Endothelial cell of umbilical vein (primary cell): ENCODE results near the gene GNAT1. TPM values are rescaled to one million over a fixed set of nuclear protein-coding genes. Genes with fewer than 3 reads are reported as not detected.

ENCODE experiments used
- BruUV-seq: library from RNA; stranded (reverse); fragments of 400-500 nt; replicated peaks from 2 replicates; lab custom pipeline; 2021; lab: Mats Ljungman, UMichigan
- CTCF ChIA-PET: fragments of 300-600, 350-600 bp; sonication (Branson Sonifier 250); formaldehyde crosslinking; loops from one replicate; lab custom pipeline; 2021; ENCODE audit warnings: antibody characterized with exemption, inconsistent platforms; lab: Charles Lee
- POLR2A ChIA-PET: fragments of 300-600, 350-600 bp; sonication (Branson Sonifier 250); formaldehyde crosslinking; loops from one replicate; lab custom pipeline; 2021; ENCODE audit warnings: antibody characterized with exemption, inconsistent platforms; lab: Charles Lee
- DNase-seq: peaks from one replicate; pipeline ENCODE4 v3.0.0-alpha.2; 2011; ENCODE audit warnings: low read depth, low spot score
- FAIRE-seq: peaks from 2 replicates; lab custom pipeline; 2011; peaks lifted over from hg19 to GRCh38; lab: Jason Lieb, UNC
- H2AFZ ChIP-seq: 2 replicates; pipeline ENCODE4 v1.6.0; 2012; ENCODE audit warnings: low read depth, low read length, control low read depth, inconsistent platforms
- H3K27ac ChIP-seq: 2 replicates; pipeline ENCODE4 v1.5.1; 2011; ENCODE audit warnings: low read depth, mild to moderate bottlenecking, control low read depth, low read length, moderate library complexity; ENCODE audit not compliant: insufficient read depth
- H3K27me3 ChIP-seq, 2 experiments: 2 replicates each; pipeline versions ENCODE4 v1.6.0 to v1.6.1; 2011; ENCODE audit warnings: low read length in 2 of 2, mixed read lengths in 1 of 2; ENCODE audit not compliant: control insufficient read depth in 2 of 2, insufficient read depth in 2 of 2
- H3K36me3 ChIP-seq, 2 experiments: 2 replicates in 1 of 2; 3 replicates in 1 of 2; pipeline ENCODE4 v1.5.1; 2011; ENCODE audit warnings: low read length in 2 of 2, mild to moderate bottlenecking in 1 of 2, moderate library complexity in 1 of 2; ENCODE audit not compliant: control insufficient read depth in 2 of 2, insufficient read depth in 2 of 2; ENCODE audit errors: extremely low read depth in 1 of 2
- H3K4me1 ChIP-seq: 3 replicates; pipeline ENCODE4 v1.5.1; 2011; ENCODE audit warnings: mild to moderate bottlenecking, low read length; ENCODE audit not compliant: control insufficient read depth, insufficient read depth; ENCODE audit errors: extremely low read depth
- H3K4me2 ChIP-seq: 2 replicates; pipeline ENCODE4 v1.6.1; 2011; ENCODE audit warnings: low read length, control low read depth, mixed read lengths; ENCODE audit not compliant: insufficient read depth
- H3K4me3 ChIP-seq, 3 experiments: fragments of 200-600 bp in 1 of 3; sonication (generic), shearing (Covaris generic) in 1 of 3; replicated peaks in 1 of 3; 2 replicates each; pipeline ENCODE4 v1.5.1; 2011 to 2016; ENCODE audit warnings: control low read depth in 3 of 3, low read length in 3 of 3, mild to moderate bottlenecking in 2 of 3, inconsistent platforms in 1 of 3, low read depth in 1 of 3, moderate library complexity in 1 of 3; ENCODE audit not compliant: insufficient read depth in 1 of 3
- H3K79me2 ChIP-seq: 2 replicates; pipeline ENCODE4 v1.6.0; 2012; ENCODE audit warnings: low read length, inconsistent platforms; ENCODE audit not compliant: control insufficient read depth, insufficient read depth
- H3K9ac ChIP-seq: replicated peaks from 2 replicates; pipeline ENCODE3; 2011; ENCODE audit warnings: low read length, control low read depth; ENCODE audit not compliant: insufficient read depth; ENCODE audit errors: extremely low read depth
- H3K9me1 ChIP-seq: replicated peaks from 3 replicates; pipeline ENCODE4 v1.6.0; 2011; ENCODE audit warnings: mild to moderate bottlenecking, low read length; ENCODE audit not compliant: control insufficient read depth, insufficient read depth; ENCODE audit errors: extremely low read depth
- H3K9me3 ChIP-seq: replicated peaks from 2 replicates; pipeline ENCODE4 v1.5.1; 2012; ENCODE audit warnings: low read length, inconsistent platforms; ENCODE audit not compliant: control insufficient read depth, insufficient read depth
- H4K20me1 ChIP-seq: replicated peaks from 2 replicates; pipeline ENCODE3; 2011; ENCODE audit warnings: mild to moderate bottlenecking, low read length; ENCODE audit not compliant: control insufficient read depth, insufficient read depth; ENCODE audit errors: extremely low read depth
- EZH2 ChIP-seq: IDR thresholded peaks from 2 replicates; pipeline ENCODE4 v1.6.1; 2012; ENCODE audit warnings: borderline replicate concordance, low read depth, mild to moderate bottlenecking, moderate library complexity, low read length, inconsistent platforms; ENCODE audit not compliant: severe bottlenecking
- GATA2 ChIP-seq: IDR thresholded peaks from 2 replicates; pipeline ENCODE4 v1.7.0; 2011; ENCODE audit warnings: low read depth, mild to moderate bottlenecking, moderate library complexity, mixed read lengths, low read length; ENCODE audit not compliant: insufficient read length, insufficient read depth
- JUN ChIP-seq: IDR thresholded peaks from 2 replicates; pipeline ENCODE4 v1.6.1; 2011; ENCODE audit warnings: borderline replicate concordance, low read depth; ENCODE audit not compliant: insufficient read length, insufficient read depth
- MYC ChIP-seq: IDR thresholded peaks from one replicate; pipeline ENCODE4 v1.6.1; 2011; ENCODE audit warnings: mild to moderate bottlenecking, low read depth, low read length
- POLR2A ChIP-seq: IDR thresholded peaks from 2 replicates; pipeline ENCODE4 v1.6.1; 2012; ENCODE audit warnings: low read depth, mild to moderate bottlenecking, control low read depth, low read length
- POLR2AphosphoS5 ChIP-seq: IDR thresholded peaks from 2 replicates; pipeline ENCODE4 v1.6.1; 2012; ENCODE audit warnings: low read depth, mild to moderate bottlenecking, control low read depth, low read length, moderate library complexity; ENCODE audit not compliant: insufficient read depth
- dilution Hi-C: fragments of 300-500 bp; cut with MboI; formaldehyde crosslinking; loops from one replicate; pipeline ENCODE4 v1.15.0; 2019; ENCODE audit warnings: low sequenced_read_pairs; ENCODE audit not compliant: extremely low pct_ligation_motif_present
- intact Hi-C: fragments of 100-400 bp; cut with micrococcal nuclease; formaldehyde crosslinking; loops from one replicate; pipeline ENCODE4 v1.10.0; 2022
- polyA plus RNA-seq, 4 experiments: library from polyadenylated mRNA; depleted of rRNA in 3 of 4; stranded (reverse) in 3 of 4; unstranded in 1 of 4; fragments of >200 nt; gene quantifications; 2 replicates each; pipeline versions ENCODE4 v1.2.1 to v1.2.3, GENCODE V29; 2011 to 2012; ENCODE audit warnings: missing spikeins in 1 of 4
- total RNA-seq: library from RNA; stranded (reverse); gene quantifications from 2 replicates; pipeline ENCODE4 v1.2.3, GENCODE V29; 2021
- TF ChIP-seq, protein P1 (sequence below), 2 donors: IDR thresholded peaks; 1 replicate in 1 of 2; 2 replicates in 1 of 2; pipeline ENCODE4 v1.5.1; 2011; ENCODE audit warnings: low read length in 2 of 2, mild to moderate bottlenecking in 2 of 2, moderate library complexity in 2 of 2, control low read depth in 1 of 2, inconsistent platforms in 1 of 2, low read depth in 1 of 2; ENCODE audit not compliant: insufficient read depth in 1 of 2; ENCODE audit errors: extremely low read depth in 1 of 2
- TF ChIP-seq, protein P2 (sequence below): IDR thresholded peaks from 2 replicates; pipeline ENCODE4 v1.6.1; 2011; ENCODE audit not compliant: insufficient read depth, insufficient read length

Gene GNAT1
- total and polyA plus RNA-seq, 2 donors (not counting 3 experiments of a cell fraction or from before 2014, with no cell fraction given) = 0.77 TPM; not detected in 1

DNA sequence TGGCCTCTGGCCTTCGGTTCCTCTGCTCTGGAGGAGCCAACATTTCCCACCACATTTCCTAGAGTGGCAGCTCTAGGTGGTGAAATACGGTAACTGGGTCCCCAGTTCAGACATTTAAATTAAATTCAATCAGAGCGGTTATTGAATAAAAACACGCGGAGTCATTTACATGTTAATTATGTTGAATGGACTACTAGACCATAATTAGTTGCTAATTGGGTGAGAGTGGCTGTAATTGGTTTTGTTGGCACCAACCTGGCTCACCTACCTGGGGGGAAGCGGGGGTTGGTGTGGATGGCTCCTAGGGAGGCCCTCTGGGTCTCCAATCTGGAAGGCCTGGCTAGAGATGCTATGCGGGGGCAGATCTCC, 23.6 kb upstream of the GNAT1 start:
- FAIRE-seq (no peak), DNase-seq (no peak)
- H4K20me1 ChIP-seq = no peaks in the 10 kb centered on the region
- H3K27me3 ChIP-seq = no peaks in the 10 kb centered on the region
- POLR2A ChIA-PET = interaction anchor here (0.9 kb wide), 1 partner anchor 36 kb away, joined by 3 read pairs; no protein-coding TSS in a partner anchor
- no peaks in the 10 kb centered on the region for H3K9me3 ChIP-seq
- H3K4me3 ChIP-seq = no peak overlapping the region
- dilution Hi-C loops = no loop called here
- intact Hi-C loops = loop anchor here (1.0 to 5.0 kb wide), 3 partner anchors 10 to 361 kb away; partner anchors contain the start of gene HYAL2
- H3K9me1 ChIP-seq = no peaks in the 10 kb centered on the region
- peaks cover 0 to 2% of the 10 kb centered on the region in 2 experiments for H3K36me3 ChIP-seq
- TF ChIP-seq MYC = no peak
- TF ChIP-seq, protein P1, sequence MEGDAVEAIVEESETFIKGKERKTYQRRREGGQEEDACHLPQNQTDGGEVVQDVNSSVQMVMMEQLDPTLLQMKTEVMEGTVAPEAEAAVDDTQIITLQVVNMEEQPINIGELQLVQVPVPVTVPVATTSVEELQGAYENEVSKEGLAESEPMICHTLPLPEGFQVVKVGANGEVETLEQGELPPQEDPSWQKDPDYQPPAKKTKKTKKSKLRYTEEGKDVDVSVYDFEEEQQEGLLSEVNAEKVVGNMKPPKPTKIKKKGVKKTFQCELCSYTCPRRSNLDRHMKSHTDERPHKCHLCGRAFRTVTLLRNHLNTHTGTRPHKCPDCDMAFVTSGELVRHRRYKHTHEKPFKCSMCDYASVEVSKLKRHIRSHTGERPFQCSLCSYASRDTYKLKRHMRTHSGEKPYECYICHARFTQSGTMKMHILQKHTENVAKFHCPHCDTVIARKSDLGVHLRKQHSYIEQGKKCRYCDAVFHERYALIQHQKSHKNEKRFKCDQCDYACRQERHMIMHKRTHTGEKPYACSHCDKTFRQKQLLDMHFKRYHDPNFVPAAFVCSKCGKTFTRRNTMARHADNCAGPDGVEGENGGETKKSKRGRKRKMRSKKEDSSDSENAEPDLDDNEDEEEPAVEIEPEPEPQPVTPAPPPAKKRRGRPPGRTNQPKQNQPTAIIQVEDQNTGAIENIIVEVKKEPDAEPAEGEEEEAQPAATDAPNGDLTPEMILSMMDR (IDR thresholded peaks at IDR 0.05; ENCODE audit: extremely low read depth in 1 of 2, insufficient read depth in 1 of 2, low read depth in 1 of 2, low read length in 2 of 2) = no peak
- no peak for TF ChIP-seq POLR2A
- TF ChIP-seq EZH2 = no peak
- no peak for TF ChIP-seq POLR2AphosphoS5
- TF ChIP-seq, protein P2, sequence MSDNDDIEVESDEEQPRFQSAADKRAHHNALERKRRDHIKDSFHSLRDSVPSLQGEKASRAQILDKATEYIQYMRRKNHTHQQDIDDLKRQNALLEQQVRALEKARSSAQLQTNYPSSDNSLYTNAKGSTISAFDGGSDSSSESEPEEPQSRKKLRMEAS = no peak
- TF ChIP-seq JUN = no peak
- TF ChIP-seq GATA2 = no peak
- CTCF ChIA-PET = interaction anchor here (1.0 to 2.4 kb wide), 3 partner anchors 9 to 47 kb away, joined by 4 to 7 read pairs (median 5); no protein-coding TSS in a partner anchor
- H3K27ac ChIP-seq = peak overlapping the region; percentile 99
- H3K9ac ChIP-seq = peak overlapping the region; percentile 7
- BruUV-seq = TSS peak; percentile 30
- peaks cover 86% of the 10 kb centered on the region for H3K4me1 ChIP-seq
- no peak overlapping the region for H2AFZ ChIP-seq
- H3K79me2 ChIP-seq = peaks cover 62% of the 10 kb centered on the region
- H3K4me2 ChIP-seq = peak overlapping the region; percentile 5
